GM12865 (cell line): ENCODE data around the gene RASA1.
"Not testable (repeated sequence)": the region's sequence is repeated elsewhere in the genome, so short reads cannot be mapped to it uniquely, and the experiment has no call there.

Source experiments
- DNase-seq: peaks from one replicate; pipeline ENCODE4 v3.0.0; 2010; ENCODE audit warnings: low read depth
- H3K4me3 ChIP-seq: 2 replicates; pipeline ENCODE4 v1.5.1; 2011; ENCODE audit warnings: mild to moderate bottlenecking, low read depth, low read length, control low read depth
- TF ChIP-seq, protein P1 (sequence below): IDR thresholded peaks from 2 replicates; pipeline ENCODE4 v1.5.1; 2011; ENCODE audit warnings: low read length, control low read depth, low read depth, inconsistent platforms; ENCODE audit not compliant: insufficient read depth; ENCODE audit errors: missing control alignments

RASA1 gene

DNA sequence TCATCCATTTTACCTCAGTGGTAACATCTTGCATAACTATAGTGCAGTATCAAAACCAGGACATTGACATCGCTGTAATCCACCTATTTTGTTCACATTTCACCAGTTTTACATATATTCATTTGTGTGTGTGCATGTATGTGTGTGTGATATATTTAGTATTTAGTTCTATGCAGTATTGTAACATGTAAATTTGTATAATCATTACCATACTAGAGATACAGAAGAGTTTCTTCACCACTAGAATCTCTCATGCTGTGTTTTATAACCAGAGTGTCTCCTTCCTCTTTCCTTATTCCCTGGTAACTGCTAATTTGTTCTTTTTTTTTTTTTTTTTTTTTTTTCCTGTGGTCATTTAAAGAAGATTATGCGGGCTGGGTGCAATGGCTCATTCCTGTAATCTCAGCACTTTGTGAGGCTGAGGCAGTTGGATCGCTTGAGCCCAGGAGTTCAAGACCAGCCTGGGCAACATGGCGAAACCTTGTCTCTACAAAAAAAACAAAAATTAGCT, 11.0 kb downstream of the RASA1 start:
- no peak overlapping the region for H3K4me3 ChIP-seq
- DNase-seq = no peak
- TF ChIP-seq, protein P1, sequence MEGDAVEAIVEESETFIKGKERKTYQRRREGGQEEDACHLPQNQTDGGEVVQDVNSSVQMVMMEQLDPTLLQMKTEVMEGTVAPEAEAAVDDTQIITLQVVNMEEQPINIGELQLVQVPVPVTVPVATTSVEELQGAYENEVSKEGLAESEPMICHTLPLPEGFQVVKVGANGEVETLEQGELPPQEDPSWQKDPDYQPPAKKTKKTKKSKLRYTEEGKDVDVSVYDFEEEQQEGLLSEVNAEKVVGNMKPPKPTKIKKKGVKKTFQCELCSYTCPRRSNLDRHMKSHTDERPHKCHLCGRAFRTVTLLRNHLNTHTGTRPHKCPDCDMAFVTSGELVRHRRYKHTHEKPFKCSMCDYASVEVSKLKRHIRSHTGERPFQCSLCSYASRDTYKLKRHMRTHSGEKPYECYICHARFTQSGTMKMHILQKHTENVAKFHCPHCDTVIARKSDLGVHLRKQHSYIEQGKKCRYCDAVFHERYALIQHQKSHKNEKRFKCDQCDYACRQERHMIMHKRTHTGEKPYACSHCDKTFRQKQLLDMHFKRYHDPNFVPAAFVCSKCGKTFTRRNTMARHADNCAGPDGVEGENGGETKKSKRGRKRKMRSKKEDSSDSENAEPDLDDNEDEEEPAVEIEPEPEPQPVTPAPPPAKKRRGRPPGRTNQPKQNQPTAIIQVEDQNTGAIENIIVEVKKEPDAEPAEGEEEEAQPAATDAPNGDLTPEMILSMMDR = no peak

DNA sequence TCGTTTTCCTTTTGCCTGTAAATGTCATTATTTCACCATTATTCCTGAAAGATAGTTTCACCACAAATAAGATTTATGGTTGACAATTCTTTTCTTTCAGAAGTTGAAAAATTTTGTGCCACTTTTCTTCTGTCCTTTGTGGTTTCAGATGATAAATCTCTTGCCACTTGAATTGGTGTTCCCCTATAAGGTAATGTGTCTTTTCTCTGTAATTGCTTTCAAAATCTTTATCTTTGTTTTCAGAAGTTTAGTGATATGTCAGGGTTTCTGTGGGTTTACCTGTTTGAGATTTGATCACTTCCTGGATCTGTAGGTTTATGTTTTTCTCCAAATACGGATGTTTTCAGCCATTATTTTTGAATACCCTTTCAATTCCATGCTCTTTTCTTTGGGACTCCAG, 14.6 kb downstream of the RASA1 start:
- H3K4me3 ChIP-seq = no peak overlapping the region
- no peak for DNase-seq
- TF ChIP-seq, protein P1 = no peak

DNA sequence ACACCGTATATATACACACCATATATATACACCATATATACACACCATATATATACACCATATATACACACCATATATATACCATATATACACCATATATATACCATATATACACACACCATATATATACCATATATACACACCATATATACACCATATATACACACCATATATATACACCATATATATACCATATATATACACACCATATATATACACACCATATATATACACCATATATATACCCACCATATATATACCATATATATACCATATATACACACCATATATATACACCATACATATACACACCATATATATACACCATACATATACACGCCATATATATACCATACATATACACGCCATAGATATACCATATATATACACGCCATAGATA, 19.6 kb downstream of the RASA1 start:
- DNase-seq, H3K4me3 ChIP-seq: not testable (repeated sequence)

DNA sequence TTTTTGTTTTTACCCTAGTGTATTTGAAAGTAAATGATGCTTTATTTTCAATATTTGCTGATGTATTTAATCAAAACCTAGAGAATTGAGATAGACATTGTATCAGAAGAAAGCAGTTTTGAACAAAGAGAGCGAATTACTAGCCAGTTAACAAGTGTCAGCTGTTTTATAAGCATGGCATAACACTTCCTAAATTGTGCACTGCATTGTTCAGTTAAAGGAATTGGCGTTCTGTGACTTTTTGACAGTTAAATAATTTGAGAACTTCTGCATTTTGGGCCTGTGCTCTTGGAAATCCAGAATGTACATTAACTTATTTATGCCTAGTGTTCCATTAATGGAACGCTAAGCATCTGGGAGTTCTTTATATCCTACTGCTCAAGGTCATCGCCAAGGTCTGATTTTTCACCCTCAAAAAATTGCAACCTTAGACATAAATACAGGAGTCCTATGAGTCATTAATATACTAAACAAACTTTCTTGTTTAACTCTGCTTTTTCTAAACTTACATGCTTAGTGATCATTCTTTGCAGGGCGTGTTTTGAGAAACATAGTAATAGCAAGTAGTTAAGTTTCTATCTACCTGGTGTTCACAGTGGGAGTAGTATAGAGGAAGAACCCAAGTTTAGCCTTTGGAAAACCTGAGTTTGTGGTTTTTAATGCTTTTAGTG, 31.1 kb downstream of the RASA1 start:
- DNase-seq = no peak
- TF ChIP-seq, protein P1 = no peak
- no peak overlapping the region for H3K4me3 ChIP-seq

DNA sequence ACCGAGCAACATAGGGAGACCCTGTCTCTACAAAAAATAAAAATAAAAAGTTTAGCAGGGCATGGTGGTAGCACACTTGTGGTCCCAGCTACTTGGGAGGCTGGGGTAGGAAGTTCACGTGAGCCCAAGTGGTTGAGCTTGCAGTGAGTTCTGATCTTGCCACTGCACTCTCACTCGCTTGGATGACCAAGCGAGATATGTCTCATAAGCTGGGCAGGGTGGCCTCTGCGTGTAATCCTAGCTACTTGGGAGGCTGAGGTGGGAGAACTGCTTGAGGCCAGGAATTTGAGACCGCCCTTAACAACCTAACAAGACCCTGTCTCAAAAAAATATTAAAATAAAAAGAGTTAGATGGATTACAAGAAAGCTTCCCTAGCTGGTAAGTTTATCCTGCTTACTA, 32.5 kb downstream of the RASA1 start:
- TF ChIP-seq, protein P1 = no peak
- H3K4me3 ChIP-seq = no peak overlapping the region
- DNase-seq = no peak

DNA sequence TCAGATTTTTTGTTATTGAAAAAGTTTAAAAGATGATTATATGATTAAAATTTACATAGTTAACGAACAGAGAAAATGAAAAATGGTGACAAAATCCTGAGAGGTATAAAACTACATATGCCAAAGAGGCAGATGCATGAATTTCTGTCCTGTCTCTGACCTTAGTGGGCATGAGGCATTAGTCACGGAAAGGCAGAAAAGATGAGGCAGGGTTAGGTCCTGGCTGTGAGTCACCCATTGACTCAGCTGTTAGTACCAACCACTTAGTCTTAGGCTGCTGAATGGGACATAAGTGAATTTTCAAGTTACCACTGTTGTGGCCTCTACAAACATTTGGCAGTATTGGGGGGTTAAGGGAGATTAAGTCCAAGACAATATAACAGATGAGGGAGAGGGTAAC, 33.1 kb downstream of the RASA1 start:
- no peak for DNase-seq
- TF ChIP-seq, protein P1 = no peak

DNA sequence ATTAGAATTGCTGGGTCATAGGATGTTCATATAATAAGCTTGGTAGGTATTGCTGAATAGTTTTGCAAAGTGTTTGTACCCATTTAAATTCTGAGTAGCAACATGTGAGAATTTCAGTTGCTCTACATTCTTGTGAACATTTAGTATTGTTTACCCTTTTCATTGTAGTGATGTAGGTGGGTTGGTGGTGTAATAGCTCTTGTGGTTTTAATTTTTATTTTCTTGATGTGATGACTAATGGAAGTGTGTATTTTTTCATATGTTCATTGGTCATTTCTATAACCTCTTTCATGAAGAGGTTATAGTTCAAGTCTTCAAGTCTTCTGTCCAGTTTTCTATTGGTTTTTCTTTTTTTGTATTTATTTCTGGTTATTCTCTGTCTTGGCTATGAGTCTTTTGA, 34.4 kb downstream of the RASA1 start:
- DNase-seq = no peak
- TF ChIP-seq, protein P1 = no peak

More for the DNA sequence above, 33.1 kb downstream of the RASA1 start:
- H3K4me3 ChIP-seq = no peak overlapping the region

More for the DNA sequence above, 34.4 kb downstream of the RASA1 start:
- no peak overlapping the region for H3K4me3 ChIP-seq
